GM13977 (cell line): ENCODE results near the gene CEP20.

Experiments
- DNase-seq: peaks from one replicate; pipeline ENCODE4 v3.0.0; 2012; ENCODE audit warnings: low spot score
- in situ Hi-C: fragments of 300-500 bp; cut with MboI; formaldehyde crosslinking; loops from one replicate; pipeline ENCODE4 v1.12.0; 2022; ENCODE audit warnings: low sequenced_read_pairs, low pct_unique_long_range_greater_than_20kb, mixed read lengths, inconsistent platforms; ENCODE audit not compliant: unreplicated experiment
- TF ChIP-seq, protein P1 (sequence below): IDR thresholded peaks from 2 replicates; pipeline ENCODE4 v1.5.1; 2012; ENCODE audit warnings: mild to moderate bottlenecking, control low read depth; ENCODE audit not compliant: insufficient read depth; ENCODE audit errors: extremely low read depth, missing control alignments

Gene CEP20

DNA sequence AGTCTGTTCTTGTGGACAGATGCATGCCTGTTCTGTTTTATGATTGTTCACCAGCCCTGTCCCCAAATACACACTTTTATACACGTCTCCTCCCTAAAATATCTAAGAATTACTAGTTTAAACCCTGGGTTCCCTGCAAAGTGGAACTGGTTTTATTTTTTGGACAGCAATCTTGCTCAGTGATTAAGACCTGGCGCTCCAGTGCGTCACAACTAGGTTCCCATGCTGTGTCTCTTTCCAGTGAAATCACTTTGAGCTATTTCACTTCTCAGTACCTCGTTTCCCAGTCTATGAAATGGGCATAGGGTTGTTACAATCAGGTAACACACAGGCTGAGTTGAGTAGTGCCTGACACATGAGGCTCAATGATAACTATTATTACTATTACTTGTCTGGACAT lies 1.1 kb downstream of the CEP20 start:
- TF ChIP-seq, protein P1, sequence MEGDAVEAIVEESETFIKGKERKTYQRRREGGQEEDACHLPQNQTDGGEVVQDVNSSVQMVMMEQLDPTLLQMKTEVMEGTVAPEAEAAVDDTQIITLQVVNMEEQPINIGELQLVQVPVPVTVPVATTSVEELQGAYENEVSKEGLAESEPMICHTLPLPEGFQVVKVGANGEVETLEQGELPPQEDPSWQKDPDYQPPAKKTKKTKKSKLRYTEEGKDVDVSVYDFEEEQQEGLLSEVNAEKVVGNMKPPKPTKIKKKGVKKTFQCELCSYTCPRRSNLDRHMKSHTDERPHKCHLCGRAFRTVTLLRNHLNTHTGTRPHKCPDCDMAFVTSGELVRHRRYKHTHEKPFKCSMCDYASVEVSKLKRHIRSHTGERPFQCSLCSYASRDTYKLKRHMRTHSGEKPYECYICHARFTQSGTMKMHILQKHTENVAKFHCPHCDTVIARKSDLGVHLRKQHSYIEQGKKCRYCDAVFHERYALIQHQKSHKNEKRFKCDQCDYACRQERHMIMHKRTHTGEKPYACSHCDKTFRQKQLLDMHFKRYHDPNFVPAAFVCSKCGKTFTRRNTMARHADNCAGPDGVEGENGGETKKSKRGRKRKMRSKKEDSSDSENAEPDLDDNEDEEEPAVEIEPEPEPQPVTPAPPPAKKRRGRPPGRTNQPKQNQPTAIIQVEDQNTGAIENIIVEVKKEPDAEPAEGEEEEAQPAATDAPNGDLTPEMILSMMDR = no peak
- DNase-seq = no peak
- in situ Hi-C loops = loop anchor here (25.0 kb wide), 1 partner anchor 125 kb away; no protein-coding TSS in a partner anchor

DNA sequence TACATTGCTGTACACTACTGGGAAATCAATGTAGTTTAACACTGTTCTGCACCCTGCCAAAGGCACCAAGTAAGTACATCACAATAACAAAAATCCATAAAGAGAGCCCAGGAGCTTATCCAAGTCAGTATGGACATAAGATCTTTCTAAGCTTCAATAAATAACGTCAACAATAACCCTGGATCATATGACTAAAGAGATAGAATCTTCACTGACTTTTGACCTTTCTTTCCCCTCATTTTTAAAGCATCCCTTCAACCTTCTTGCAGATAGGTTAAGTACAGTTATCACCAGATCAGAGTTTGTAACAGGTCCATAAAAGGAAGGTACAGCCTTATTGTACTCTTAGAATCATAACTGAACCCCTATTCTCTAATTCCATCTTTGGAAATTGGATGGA lies 2.3 kb downstream of the CEP20 start:
- in situ Hi-C loops = loop anchor here (25.0 kb wide), 1 partner anchor 126 kb away; no protein-coding TSS in a partner anchor
- no peak for DNase-seq
- TF ChIP-seq, protein P1 = no peak

DNA sequence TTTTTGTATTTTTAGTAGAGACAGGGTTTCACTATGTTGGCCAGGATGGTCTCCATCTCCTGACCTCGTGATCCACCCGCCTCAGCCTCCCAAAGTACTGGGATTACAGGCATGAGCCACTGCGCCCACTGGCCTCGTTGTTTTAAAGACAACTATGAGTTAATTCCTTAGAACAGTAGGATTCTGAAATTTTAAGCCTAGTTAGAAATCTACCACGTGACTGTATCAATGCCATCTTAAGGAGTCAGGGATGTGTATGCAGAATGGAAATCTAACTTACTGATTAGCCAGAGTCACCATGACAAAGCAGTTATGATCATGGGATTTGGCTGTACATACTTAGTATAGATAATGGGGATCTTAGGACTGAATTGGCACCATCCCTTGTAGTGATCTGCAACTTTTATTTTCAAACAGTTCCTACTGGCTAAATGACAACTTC lies 2.8 kb downstream of the CEP20 start:
- DNase-seq = no peak
- in situ Hi-C loops = loop anchor here (25.0 kb wide), 1 partner anchor 127 kb away; no protein-coding TSS in a partner anchor
- TF ChIP-seq, protein P1 = no peak

DNA sequence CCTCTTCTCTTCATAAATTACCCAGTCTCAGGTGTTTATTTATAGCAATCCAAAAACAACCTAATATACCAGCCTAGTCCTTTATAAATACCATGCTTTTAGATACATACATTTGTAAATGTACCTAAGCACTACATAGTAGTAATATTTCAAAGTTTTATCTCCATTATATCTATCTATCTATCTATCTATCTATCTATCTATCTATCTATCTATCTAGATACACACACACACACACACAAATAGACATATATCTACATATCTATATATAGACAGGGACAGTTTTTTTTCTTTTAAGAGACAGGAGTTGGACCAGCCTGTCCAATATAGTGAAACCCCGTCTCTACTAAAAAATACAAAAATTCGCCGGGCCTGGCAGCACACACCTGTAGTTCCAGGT lies 5.8 kb downstream of the CEP20 start:
- no peak for DNase-seq
- TF ChIP-seq, protein P1 = no peak

DNA sequence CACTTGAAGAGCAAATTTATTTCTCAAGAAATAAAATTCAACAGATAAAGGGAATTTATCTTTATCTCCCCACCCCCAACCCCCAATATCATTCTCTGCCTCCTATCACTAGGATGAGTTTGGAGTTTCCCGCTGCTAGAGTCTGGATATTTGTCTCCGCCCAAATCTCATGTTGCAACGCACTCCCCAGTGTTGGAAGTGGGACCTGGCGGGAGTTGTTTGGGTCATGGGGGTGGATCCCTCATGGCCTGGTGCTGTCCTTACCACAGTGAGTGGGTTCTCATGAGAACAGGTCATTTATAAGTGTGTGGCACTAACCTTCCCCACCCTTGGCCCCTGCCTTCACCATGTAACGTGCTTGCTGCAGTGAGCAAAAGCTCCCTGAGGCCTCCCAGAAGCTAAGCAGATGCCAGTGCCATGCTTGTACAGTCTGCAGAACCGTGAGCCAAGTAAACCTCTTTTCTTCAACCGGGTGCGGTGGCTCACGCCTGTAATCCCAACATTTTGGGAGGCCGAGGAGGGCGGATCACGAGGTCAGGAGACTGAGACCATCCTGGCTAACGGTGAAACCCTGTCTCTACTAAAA lies 6.5 kb downstream of the CEP20 start:
- TF ChIP-seq, protein P1 = no peak
- in situ Hi-C loops = loop anchor here (25.0 kb wide), 1 partner anchor 130 kb away; no protein-coding TSS in a partner anchor

More for the DNA sequence above, 5.8 kb downstream of the CEP20 start:
- in situ Hi-C loops = loop anchor here (25.0 kb wide), 1 partner anchor 130 kb away; no protein-coding TSS in a partner anchor

DNA sequence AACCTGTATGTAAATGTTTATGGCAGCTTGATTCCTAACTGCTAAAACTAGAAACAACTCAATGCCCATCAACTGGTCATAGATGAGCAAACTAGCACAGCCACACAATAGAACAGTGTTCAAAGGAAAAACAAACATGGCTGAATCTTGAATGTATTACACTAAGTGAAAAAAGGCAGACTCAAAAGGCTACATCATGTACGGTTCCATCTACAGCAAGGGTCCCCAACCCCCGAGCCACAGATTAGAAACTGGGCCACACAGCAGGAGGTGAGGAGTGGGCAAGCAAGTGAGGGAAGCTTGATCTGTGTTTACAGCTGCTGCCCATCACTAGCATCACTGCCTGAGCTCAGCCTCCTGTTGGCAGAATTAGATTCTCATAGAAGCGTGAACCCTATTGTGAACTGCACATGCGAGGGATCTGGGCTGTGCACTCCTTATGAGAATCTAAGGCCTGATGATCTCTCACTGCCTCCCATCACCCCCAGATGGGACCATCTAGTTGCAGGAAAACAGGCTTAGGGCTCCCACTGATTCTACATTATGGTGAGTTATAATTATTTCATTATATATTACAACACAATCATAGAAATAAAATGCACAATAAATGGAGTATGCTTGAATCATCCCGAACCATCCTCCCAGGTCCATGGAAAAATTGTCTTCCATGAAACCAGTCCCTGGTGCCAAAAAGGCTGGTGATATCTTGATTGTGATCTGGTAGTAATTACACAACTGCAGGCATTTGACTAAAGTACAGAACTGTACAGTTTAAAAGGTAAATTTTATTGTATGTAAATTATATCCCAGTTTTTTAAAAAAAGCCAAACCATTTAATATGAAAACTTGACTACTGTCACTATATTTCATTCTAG lies 7.7 kb downstream of the CEP20 start:
- TF ChIP-seq, protein P1 = no peak
- no peak for DNase-seq
- in situ Hi-C loops = loop anchor here (25.0 kb wide), 1 partner anchor 132 kb away; no protein-coding TSS in a partner anchor

More for the DNA sequence above, 6.5 kb downstream of the CEP20 start:
- DNase-seq = no peak
